Renal cortical epithelial cell (primary cell): ENCODE results near the gene EML1. TPM values are rescaled to one million over a fixed set of nuclear protein-coding genes. Genes with fewer than 3 reads are reported as not detected.

Source experiments
- DNase-seq: peaks from one replicate; pipeline ENCODE4 v3.0.0-alpha.2; 2011; ENCODE audit warnings: low read depth
- total RNA-seq: library from RNA; depleted of rRNA; stranded (reverse); fragments of >200 nt; gene quantifications from 2 replicates; pipeline ENCODE4 v1.2.3, GENCODE V29; 2014

EML1 gene
- total RNA-seq, 1 donor from 2014 or later = 130 TPM

GRCh38 chr14:99937475-99938244 is 144.4 kb downstream of the EML1 start:
- DNase-seq = no peak

DNA sequence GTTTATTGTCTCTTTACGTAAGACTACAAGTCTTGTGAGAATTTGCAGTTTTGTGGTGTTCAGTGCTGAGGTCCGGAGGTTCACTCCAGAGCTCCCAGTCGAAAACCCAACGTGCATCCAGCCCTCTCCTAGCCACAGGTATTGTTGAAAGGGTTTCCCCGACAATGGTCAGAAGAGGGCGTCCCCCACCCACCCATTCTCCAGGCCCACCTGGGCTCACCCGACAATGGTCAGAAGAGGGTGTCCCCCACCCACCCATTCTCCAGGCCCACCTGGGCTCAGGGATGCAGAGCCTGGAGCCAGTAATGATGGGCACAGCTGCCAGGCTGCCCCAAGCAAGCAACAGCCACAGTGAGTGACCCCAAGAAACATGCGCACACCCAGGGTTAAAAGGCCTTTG is 145.2 kb downstream of the EML1 start:
- DNase-seq = no peak

DNA sequence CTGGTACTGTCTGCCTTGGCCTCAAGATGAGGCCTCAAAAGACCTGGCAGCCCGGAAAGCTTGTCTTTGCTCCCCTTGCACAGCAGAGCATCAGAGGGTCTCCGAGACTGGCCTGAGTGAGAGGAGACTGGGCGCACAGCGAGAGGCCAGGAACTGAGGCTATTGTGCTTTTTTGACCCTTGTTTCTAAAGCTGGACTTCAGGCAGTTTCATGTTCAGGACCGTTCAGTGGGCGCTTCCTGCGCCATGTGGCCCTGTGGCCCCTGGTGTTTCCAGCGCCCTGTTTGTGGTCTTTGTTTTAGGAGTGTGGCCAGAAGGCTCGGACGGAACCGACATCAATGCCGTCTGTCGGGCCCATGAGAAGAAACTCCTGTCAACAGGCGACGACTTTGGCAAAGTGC is 145.7 kb downstream of the EML1 start:
- no peak for DNase-seq

DNA sequence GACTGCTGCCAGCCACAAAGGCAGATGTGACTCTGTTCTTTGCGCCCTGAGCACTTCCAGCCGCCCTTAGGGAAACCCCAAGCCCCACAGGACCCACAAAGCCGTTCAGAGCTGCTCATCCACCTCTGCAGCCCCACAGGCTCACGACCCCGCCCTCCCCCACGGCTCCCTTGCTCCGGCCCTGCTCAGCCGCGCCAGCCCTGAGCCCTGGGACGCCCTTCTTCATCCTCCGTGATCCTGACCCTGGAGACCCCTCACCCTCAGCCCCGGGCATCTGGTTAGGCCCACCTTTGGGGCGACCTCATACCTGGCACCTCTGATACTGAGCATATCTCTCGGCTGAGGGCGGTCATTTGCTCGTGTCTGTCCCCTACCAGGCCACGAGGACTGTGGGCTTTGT is 146.2 kb downstream of the EML1 start:
- no peak for DNase-seq

GRCh38 chr14:99940064-99940463 is 146.9 kb downstream of the EML1 start:
- DNase-seq = no peak

GRCh38 chr14:99941211-99941610 is 148.0 kb downstream of the EML1 start:
- no peak for DNase-seq

GRCh38 chr14:99943620-99944019 is 150.4 kb downstream of the EML1 start:
- no peak for DNase-seq

DNA sequence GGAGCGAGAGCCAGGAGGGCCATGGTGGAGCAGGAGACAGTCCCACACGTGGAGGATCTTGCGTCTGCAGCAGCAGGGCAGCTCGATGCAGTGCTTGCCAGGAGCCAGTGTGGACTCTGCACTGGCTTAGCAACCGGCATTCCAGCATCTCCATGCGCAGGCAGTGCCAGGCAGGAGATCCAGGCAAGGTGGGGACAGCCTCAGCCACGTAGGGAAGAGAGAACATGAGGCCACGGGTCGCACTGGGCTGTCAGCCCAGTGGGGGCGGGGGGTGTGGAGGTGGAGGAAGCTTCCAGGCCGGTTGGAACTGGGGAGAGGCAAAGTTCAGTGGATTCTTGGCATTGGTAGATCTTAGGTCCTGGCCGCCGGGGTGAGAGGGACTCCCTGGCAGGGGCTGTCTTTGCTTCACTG is 151.0 kb downstream of the EML1 start:
- peak; percentile 27 for DNase-seq

DNA sequence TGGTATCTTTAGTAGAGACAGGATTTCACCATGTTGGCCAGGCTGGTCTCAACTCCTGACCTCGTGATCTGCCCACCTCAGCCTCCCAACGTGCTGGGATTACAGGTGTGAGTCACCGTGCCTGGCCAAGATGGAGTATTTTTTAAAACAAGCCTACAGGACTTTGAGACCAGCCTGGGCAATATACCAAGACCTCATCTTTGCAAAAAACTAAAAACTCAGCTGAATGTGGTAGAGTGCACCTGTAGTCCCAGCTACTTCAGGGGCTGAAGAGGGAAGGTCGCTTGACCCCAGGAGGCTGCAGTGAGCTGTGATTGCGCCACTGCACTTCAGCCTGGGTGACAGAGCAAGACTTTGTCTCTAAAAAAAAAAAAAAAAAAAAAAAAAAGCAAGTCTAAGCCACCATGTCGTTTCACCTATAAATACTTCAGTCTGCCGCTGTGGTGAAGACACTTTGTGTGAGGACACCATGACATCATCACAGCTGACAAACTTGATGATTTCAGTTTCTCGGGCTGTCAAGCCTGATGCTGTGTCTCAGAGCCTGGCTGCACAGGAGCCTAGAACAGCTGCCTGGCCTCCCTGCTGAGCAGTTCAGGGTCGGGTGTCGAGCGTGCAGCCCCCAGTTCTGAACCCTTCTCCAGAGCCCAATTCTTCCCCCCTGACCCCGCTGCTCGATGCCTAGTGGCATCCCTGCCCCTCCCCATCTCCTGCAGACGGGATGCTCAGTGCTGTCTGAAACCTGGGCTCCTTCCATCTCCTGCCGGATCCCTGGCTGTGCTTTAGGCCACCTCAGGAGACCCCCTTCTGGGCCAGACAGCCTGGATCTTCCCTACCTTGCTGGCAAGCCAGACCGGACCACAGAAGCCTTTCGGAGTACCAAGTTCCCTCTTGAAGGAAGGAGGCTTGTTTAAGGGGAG is 152.8 kb downstream of the EML1 start:
- DNase-seq = peak; percentile 36

DNA sequence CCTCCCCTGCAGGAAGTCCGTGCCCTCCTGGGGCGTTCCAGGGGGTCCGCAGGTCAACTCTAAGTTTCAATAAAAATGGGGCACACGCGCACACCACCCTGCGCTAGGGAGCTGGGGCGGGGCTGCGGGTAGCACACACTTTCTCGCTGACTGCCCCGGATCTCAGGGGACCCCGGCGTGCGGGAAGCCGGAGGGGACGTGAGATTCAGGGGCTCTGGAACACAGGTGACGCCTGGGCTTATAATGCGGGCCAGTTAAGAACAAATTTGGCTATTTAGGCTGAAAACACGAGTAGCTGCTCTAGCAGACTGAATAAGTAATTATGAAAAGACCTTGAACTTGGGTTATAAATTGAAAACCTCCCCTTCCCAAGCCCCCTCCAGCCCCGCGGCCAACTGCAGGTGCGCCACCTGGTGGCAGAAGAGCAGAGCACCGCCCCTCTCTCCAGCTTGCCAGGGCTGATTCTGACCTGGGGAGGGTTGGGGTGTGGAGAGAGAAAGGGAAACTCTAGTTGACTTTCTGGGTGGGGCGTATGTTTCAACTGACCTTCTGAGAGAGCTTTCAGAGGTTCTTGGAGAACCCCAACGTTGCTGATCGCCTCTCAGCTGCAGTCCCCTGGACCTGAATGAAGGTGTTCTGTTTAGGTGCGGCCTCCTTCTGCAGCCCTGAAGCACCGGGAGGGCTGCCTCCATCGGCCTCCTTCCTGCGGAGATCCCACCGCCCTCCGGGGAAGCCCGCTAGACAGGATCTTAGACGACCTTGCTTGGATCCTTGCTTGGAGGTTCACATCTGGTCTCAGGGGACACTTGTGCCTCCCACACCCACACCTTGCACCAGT is 153.7 kb downstream of the EML1 start:
- no peak for DNase-seq

DNA sequence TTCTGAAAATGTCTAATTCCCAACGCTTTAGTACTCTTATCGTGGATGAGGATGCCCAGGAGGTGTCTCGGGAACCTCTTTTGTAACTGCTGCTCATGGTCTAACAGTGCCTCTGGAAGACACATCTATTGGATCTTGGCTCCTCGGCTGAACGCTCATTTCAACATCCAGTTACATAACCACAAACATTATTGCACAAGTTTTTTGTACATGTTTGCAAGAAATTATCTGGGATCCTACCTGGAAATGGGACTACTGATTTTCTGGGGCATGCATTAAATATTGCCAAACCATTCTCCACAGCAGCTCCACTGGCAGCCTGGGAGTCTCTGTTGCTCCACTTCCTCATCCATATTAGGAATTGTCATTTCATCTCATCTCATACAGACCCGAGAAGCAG is 154.5 kb downstream of the EML1 start:
- peak; percentile 74 for DNase-seq

GRCh38 chr14:99949011-99949732 is 156.0 kb downstream of the EML1 start:
- DNase-seq = peak; percentile 79

DNA sequence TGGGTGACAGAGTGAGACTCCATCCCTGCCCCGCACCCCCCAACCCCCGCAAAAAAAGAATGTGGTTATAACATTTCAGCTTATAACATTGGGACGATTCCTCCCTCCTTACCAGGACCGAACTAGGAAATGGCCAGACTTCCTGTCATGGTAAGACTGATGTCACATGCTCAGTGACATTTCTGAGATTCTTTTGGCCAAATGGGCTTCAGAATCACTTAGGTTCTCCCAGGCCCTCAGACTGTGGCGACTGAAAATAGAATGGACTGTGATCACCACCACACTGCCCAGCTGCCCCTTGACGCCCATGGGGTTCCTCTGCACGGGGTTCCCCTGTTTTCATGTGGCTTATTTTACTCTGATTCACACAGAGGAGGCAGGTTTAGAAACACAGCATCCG is 157.0 kb downstream of the EML1 start:
- DNase-seq = no peak

GRCh38 chr14:99951085-99951484 is 157.9 kb downstream of the EML1 start:
- DNase-seq = no peak

GRCh38 chr14:99952039-99952438 is 158.8 kb downstream of the EML1 start:
- DNase-seq = no peak

GRCh38 chr14:99952453-99952852 is 159.2 kb downstream of the EML1 start:
- no peak for DNase-seq

DNA sequence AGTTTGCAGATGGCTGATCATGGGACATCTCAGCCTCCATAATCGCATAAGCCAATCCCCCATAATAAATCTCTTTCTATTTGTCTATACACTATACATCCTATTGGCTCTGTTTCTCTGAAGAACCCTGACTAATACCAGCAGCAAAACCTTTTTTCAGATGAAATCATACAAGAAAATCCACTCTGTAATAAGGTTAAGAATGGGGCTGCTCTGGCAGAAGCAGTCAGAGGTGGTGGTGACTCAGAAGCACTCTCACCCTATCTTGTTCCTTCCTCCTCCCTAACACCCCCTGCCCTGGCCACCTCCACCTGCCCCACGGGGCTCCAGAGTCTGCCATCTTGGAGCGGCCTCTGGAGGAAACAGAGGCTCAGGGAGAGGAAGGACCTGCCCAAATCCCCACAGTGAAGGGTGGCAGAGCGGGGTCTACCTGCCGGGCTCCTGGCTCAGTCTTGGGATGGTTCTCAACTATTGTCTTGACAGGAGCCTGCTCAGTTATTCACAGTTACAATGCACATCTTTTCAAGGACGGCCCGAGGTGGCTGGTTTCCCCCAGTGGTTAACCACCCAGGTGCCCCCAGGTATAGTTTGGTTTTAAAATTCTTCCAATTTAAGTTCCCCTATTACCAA is 162.7 kb downstream of the EML1 start:
- DNase-seq = no peak

GRCh38 chr14:99958380-99958779 is 165.2 kb downstream of the EML1 start:
- DNase-seq = no peak

GRCh38 chr14:99961826-99962518 is 168.8 kb downstream of the EML1 start:
- no peak for DNase-seq

DNA sequence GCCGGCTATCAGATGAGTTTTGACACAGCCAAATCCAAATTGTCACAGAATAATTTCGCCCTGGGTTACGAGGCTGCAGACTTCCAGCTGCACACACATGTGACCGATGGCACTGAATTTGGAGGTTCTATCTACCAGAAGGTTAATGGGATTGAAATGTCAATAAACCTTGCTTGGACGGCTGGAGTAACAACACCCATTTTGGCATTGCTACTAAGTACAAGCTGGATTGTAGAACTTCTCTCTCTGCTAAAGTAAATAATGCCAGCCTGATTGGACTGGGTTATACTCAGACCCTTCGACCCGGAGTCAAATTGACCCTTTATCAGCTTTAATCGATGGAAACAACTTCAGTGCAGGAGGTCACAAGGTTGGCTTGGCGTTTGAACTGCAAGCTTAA is 171.8 kb downstream of the EML1 start:
- DNase-seq = no peak
